Fibroblast of pulmonary artery (primary cell): Measurements from ENCODE around the gene SULF2.

ENCODE experiments used
- DNase-seq: peaks from one replicate; pipeline ENCODE4 v3.0.0-alpha.2; 2010; ENCODE audit warnings: low read depth
- H3K4me3 ChIP-seq: replicated peaks from 2 replicates; pipeline ENCODE4 v1.5.1; 2011; ENCODE audit warnings: low read depth, mild to moderate bottlenecking, control low read depth, low read length, moderate library complexity
- CTCF ChIP-seq: IDR thresholded peaks from 2 replicates; pipeline ENCODE4 v1.5.1; 2011; ENCODE audit warnings: mild to moderate bottlenecking, control low read depth, low read length, inconsistent platforms; ENCODE audit errors: missing control alignments

The SULF2 gene

DNA sequence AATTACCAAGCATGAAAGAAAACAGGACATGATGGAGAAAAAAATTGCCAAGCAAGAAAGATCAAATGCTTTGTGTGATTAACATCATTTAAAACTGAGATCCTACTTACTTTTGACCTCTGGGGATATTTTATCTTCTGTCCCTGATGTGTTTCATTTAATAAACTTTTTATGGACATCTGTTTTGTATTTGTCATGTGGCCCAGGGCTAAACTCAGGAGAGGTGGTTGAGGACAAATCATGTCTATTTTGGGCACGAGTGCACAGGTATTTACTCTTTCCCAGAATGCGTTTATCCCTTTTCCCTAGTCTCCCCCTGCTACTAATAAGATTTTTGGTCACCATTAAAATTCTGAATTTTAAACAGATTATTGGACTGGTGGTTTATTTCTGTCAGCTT is 155.4 kb downstream of the SULF2 start:
- no peak for TF ChIP-seq CTCF
- no peak for DNase-seq
- H3K4me3 ChIP-seq, result no peak overlapping the region

DNA sequence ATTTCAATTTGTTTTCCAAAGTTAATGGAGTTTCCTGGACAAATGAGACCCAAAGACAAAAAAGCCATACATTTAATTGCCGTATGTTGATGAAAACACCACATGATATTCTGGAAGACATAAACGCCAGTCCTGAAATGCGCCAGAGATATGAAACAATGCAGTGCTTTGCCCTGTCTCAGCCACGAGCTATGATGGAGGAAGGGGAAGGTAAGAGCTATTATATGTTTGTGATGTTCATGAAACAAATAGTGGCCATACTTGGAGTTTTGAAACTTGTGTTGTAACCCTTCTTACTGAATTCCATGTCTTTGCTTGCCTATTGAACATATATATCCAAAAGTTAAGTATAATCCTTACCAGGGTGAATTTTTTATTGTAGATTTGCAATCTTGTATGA is 157.7 kb downstream of the SULF2 start:
- TF ChIP-seq CTCF, result no peak
- DNase-seq, result no peak
- H3K4me3 ChIP-seq, result no peak overlapping the region

GRCh38 chr20:47623206-47623605 is 162.1 kb downstream of the SULF2 start:
- DNase-seq, result no peak
- peak; percentile 9 for TF ChIP-seq CTCF
- H3K4me3 ChIP-seq, result no peak overlapping the region

GRCh38 chr20:47622118-47622665 is 163.1 kb downstream of the SULF2 start:
- no peak for DNase-seq
- no peak overlapping the region for H3K4me3 ChIP-seq
- TF ChIP-seq CTCF, result no peak

GRCh38 chr20:47620808-47621805 is 164.2 kb downstream of the SULF2 start:
- no peak overlapping the region for H3K4me3 ChIP-seq
- peak; percentile 72 for TF ChIP-seq CTCF
- DNase-seq, result peak; percentile 88

DNA sequence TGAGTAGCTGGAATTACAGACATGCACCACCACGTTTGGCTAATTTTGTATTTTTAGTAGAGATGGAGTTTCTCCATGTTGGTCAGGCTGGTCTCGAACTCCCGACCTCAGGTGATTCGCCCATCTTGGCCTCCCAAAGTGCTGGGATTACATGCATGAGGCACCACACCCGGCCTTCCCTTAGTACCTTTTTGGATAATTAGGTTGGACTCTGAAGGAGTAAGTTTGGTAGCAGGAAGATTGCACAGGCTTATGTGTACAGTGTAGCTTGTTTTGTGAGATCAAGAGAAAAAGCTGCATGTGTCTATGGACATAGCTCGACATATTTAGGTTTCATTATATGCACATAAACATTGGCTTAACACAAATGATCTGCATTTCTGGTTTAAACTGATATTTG is 166.8 kb downstream of the SULF2 start:
- TF ChIP-seq CTCF, result no peak

More for the DNA sequence above, 166.8 kb downstream of the SULF2 start:
- no peak overlapping the region for H3K4me3 ChIP-seq
- no peak for DNase-seq
